ENCODE measurements around the gene NONO.
"Not testable (repeated sequence)": the region's sequence is repeated elsewhere in the genome, so short reads cannot be mapped to it uniquely, and the experiment has no call there.

DNA sequence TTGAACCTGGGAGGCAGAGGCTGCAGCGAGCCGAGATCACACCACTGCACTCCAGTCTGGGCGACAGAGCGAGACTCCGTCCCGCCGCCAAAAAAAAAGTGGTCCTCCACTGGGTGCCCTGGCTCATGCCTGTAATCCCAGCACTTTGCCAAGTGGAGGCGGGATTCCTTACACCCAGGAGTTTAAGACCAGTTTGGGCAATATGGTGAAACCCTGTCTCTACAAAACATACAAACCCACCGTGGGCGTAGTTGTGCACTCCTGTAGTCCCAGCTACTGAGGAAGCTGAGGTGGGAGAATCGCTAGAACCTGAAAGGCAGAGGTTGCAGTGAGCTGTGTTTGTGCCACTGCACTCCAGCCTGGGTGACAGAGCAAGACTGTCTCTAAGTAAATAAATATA, 2.1 kb upstream of the NONO start:
- TF ChIP-seq, protein P1, sequence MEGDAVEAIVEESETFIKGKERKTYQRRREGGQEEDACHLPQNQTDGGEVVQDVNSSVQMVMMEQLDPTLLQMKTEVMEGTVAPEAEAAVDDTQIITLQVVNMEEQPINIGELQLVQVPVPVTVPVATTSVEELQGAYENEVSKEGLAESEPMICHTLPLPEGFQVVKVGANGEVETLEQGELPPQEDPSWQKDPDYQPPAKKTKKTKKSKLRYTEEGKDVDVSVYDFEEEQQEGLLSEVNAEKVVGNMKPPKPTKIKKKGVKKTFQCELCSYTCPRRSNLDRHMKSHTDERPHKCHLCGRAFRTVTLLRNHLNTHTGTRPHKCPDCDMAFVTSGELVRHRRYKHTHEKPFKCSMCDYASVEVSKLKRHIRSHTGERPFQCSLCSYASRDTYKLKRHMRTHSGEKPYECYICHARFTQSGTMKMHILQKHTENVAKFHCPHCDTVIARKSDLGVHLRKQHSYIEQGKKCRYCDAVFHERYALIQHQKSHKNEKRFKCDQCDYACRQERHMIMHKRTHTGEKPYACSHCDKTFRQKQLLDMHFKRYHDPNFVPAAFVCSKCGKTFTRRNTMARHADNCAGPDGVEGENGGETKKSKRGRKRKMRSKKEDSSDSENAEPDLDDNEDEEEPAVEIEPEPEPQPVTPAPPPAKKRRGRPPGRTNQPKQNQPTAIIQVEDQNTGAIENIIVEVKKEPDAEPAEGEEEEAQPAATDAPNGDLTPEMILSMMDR (optimal IDR thresholded peaks at IDR 0.05 in 1 of 3, IDR thresholded peaks at IDR 0.05 in 1 of 3, conservative IDR thresholded peaks at IDR 0.05 in 1 of 3; ENCODE audit: extremely low read depth in 1 of 3, insufficient read depth in 2 of 3, low read length in 3 of 3) = not testable (repeated sequence)
- not testable (repeated sequence) for TF ChIP-seq EZH2 (IDR thresholded peaks at IDR 0.05; ENCODE audit: low read length)

Data from keratinocyte (primary cell).